CD14-positive monocyte (primary cell): ENCODE measurements around the gene SIRPD. TPM values are rescaled to one million over a fixed set of nuclear protein-coding genes. Genes with fewer than 3 reads are reported as not detected.
A peak's percentile ranks its signal among the peaks of the same experiment; 100 is the strongest.

Source experiments
- DNase-seq, 3 donors: peaks; one replicate each; pipeline ENCODE4 v3.0.0-alpha.2; 2011 to 2022
- H2AFZ ChIP-seq: 2 replicates; pipeline ENCODE4 v1.6.0; 2012; ENCODE audit warnings: mild to moderate bottlenecking, low read depth, low read length, inconsistent platforms; ENCODE audit not compliant: insufficient read depth, poor library complexity, severe bottlenecking
- H3K27ac ChIP-seq, 2 donors: 1 replicate in 1 of 2; 2 replicates in 1 of 2; pipeline ENCODE4 v1.5.1; 2012 to 2013; ENCODE audit warnings: low read length in 2 of 2, control low read depth in 1 of 2, inconsistent platforms in 1 of 2, low read depth in 1 of 2, mild to moderate bottlenecking in 1 of 2
- H3K27me3 ChIP-seq, 2 donors: one replicate each; pipeline versions ENCODE4 v1.6.0 to v1.6.1; 2011 to 2013; ENCODE audit warnings: low read length in 2 of 2; ENCODE audit not compliant: control insufficient read depth in 2 of 2, insufficient read depth in 2 of 2
- H3K36me3 ChIP-seq, 2 donors: replicated peaks in 1 of 2; 1 replicate in 1 of 2; 2 replicates in 1 of 2; pipeline versions ENCODE4 v1.5.1 to v1.6.1; 2012 to 2013; ENCODE audit warnings: low read length in 2 of 2, control low read depth in 1 of 2, inconsistent platforms in 1 of 2, mild to moderate bottlenecking in 1 of 2; ENCODE audit not compliant: insufficient read depth in 2 of 2, control insufficient read depth in 1 of 2
- H3K4me1 ChIP-seq, 2 donors: 1 replicate in 1 of 2; 2 replicates in 1 of 2; pipeline versions ENCODE4 v1.5.1 to v1.6.1; 2012 to 2013; ENCODE audit warnings: low read length in 2 of 2, control low read depth in 1 of 2, inconsistent platforms in 1 of 2, mild to moderate bottlenecking in 1 of 2, moderate library complexity in 1 of 2; ENCODE audit not compliant: insufficient read depth in 2 of 2, control insufficient read depth in 1 of 2
- H3K4me2 ChIP-seq: replicated peaks from 2 replicates; pipeline ENCODE3; 2012; ENCODE audit warnings: low read length, moderate library complexity, mild to moderate bottlenecking; ENCODE audit not compliant: poor library complexity, severe bottlenecking; ENCODE audit errors: extremely low read depth
- H3K4me3 ChIP-seq, 3 experiments: fragments of 200-600 bp in 1 of 3; sonication (generic) in 1 of 3; replicated peaks in 1 of 3; 1 replicate in 2 of 3; 2 replicates in 1 of 3; pipeline ENCODE4 v1.5.1; 2011 to 2013; ENCODE audit warnings: low read length in 3 of 3, mild to moderate bottlenecking in 3 of 3, control low read depth in 2 of 3, low read depth in 2 of 3, inconsistent platforms in 1 of 3, moderate library complexity in 1 of 3
- H3K79me2 ChIP-seq: 2 replicates; pipeline ENCODE4 v1.6.0; 2012; ENCODE audit warnings: mild to moderate bottlenecking, control low read depth, inconsistent platforms, low read length, moderate library complexity; ENCODE audit not compliant: insufficient read depth
- H3K9ac ChIP-seq: 2 replicates; pipeline ENCODE4 v1.6.0; 2017; ENCODE audit warnings: low read length, mild to moderate bottlenecking; ENCODE audit not compliant: insufficient read depth, poor library complexity, severe bottlenecking
- H3K9me3 ChIP-seq, 2 donors: replicated peaks in 1 of 2; 1 replicate in 1 of 2; 2 replicates in 1 of 2; pipeline versions ENCODE4 v1.5.1 to v1.6.1; 2012 to 2013; ENCODE audit warnings: low read length in 2 of 2, control low read depth in 1 of 2; ENCODE audit not compliant: control insufficient read depth in 1 of 2, insufficient read depth in 1 of 2
- H4K20me1 ChIP-seq: 2 replicates; pipeline ENCODE4 v1.6.0; 2012; ENCODE audit warnings: mild to moderate bottlenecking, low read length, control low read depth, moderate library complexity; ENCODE audit not compliant: insufficient read depth
- H3K27ac Mint-ChIP-seq, 7 donors: one replicate each; pipeline ENCODE4 v1.8.0; 2020; ENCODE audit warnings: mild to moderate bottlenecking in 7 of 7, mixed read lengths in 7 of 7, moderate library complexity in 6 of 7, inconsistent platforms in 2 of 7
- H3K27me3 Mint-ChIP-seq, 3 donors: one replicate each; pipeline ENCODE4 v1.8.0; 2021 to 2022; ENCODE audit warnings: low read depth in 3 of 3, mild to moderate bottlenecking in 3 of 3, mixed read lengths in 3 of 3, moderate library complexity in 3 of 3, inconsistent platforms in 1 of 3
- H3K36me3 Mint-ChIP-seq, 2 donors: one replicate each; pipeline ENCODE4 v1.8.0; 2020; ENCODE audit warnings: mixed read lengths in 2 of 2, inconsistent platforms in 1 of 2, mild to moderate bottlenecking in 1 of 2
- H3K4me1 Mint-ChIP-seq: one replicate; pipeline ENCODE4 v1.8.0; 2020; ENCODE audit warnings: mild to moderate bottlenecking, mixed read lengths
- H3K4me3 Mint-ChIP-seq, 2 donors: one replicate each; pipeline ENCODE4 v1.8.0; 2020; ENCODE audit warnings: mild to moderate bottlenecking in 2 of 2, mixed read lengths in 2 of 2, moderate library complexity in 1 of 2
- H3K9me3 Mint-ChIP-seq, 7 donors: one replicate each; pipeline ENCODE4 v1.8.0; 2020 to 2022; ENCODE audit warnings: mixed read lengths in 7 of 7, mild to moderate bottlenecking in 6 of 7, moderate library complexity in 6 of 7, inconsistent platforms in 2 of 7
- WGBS: methylation state at CpG from one replicate; pipeline ENCODE4 v1.1.5; 2013; ENCODE audit warnings: missing lambda C conversion rate; ENCODE audit not compliant: insufficient coverage; 5-methylcytosine and 5-hydroxymethylcytosine counted together
- intact Hi-C, 2 donors: fragments of 100-400 bp; cut with micrococcal nuclease; formaldehyde crosslinking; loops; one replicate each; pipeline versions ENCODE4 v1.15.0 to v1.15.1; 2023
- polyA plus RNA-seq, 3 donors: library from polyadenylated mRNA; depleted of rRNA in 1 of 3; unstranded in 2 of 3; stranded (reverse) in 1 of 3; fragments of 300-500 nt in 2 of 3; fragments of >200 nt in 1 of 3; fragmentation: Illumina TruSeq in 2 of 3; gene quantifications; 1 replicate in 2 of 3; 2 replicates in 1 of 3; pipeline ENCODE4 v1.2.3, GENCODE V29; 2012 to 2021
- TF ChIP-seq, protein P1 (sequence below): fragments of 200-600 bp; IDR thresholded peaks from one replicate; pipeline ENCODE4 v1.8.0; 2022; ENCODE audit warnings: antibody characterized with exemption, mild to moderate bottlenecking

The SIRPD gene
- polyA plus RNA-seq, 3 donors: 3.9 to 13.0 (median 12.0) TPM

DNA sequence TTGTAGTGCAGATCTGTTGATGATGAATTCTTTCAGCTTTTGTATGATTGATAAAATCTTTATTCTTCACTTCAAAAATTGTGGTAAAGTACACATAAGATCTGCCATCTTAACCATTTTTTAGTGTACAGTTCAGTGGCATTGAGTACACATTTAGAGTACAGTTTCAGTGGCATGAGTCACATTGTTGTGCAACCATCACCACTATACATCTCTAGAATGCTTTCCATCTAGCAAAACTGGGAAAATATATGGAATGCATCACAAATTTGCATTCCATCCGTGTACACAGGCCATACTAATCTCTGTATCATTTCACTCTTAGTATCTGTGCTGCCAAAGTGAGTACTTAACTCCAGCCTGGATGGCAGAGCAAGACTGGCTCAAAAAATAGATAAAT is 28.7 kb downstream of the SIRPD start:
- no peak overlapping the region for H3K27ac ChIP-seq
- TF ChIP-seq, protein P1, sequence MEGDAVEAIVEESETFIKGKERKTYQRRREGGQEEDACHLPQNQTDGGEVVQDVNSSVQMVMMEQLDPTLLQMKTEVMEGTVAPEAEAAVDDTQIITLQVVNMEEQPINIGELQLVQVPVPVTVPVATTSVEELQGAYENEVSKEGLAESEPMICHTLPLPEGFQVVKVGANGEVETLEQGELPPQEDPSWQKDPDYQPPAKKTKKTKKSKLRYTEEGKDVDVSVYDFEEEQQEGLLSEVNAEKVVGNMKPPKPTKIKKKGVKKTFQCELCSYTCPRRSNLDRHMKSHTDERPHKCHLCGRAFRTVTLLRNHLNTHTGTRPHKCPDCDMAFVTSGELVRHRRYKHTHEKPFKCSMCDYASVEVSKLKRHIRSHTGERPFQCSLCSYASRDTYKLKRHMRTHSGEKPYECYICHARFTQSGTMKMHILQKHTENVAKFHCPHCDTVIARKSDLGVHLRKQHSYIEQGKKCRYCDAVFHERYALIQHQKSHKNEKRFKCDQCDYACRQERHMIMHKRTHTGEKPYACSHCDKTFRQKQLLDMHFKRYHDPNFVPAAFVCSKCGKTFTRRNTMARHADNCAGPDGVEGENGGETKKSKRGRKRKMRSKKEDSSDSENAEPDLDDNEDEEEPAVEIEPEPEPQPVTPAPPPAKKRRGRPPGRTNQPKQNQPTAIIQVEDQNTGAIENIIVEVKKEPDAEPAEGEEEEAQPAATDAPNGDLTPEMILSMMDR: no peak
- no peak overlapping the region for H3K4me2 ChIP-seq
- no peak overlapping the region for H3K4me3 Mint-ChIP-seq
- WGBS: no CpG with 5 or more reads among the region's 1 CpG
- H3K9ac ChIP-seq: no peak overlapping the region
- intact Hi-C loops: no loop called here
- peaks cover 17% of the 10 kb centered on the region for H3K79me2 ChIP-seq
- no peaks in the 10 kb centered on the region for H3K27me3 Mint-ChIP-seq
- no peaks in the 10 kb centered on the region for H3K27me3 ChIP-seq
- peaks cover 42% of the 10 kb centered on the region for H3K4me1 Mint-ChIP-seq
- no peak overlapping the region for H2AFZ ChIP-seq
- H3K36me3 ChIP-seq: no peaks in the 10 kb centered on the region
- DNase-seq: peak in 2 of 3 donors; percentile 59 to 63
- H3K27ac Mint-ChIP-seq: peak overlapping the region in 2 of 7 donors; percentile 20 to 23
- no peaks in the 10 kb centered on the region for H4K20me1 ChIP-seq
- peaks cover 0 to 7% (median 2%) of the 10 kb centered on the region in 7 donors for H3K9me3 Mint-ChIP-seq
- H3K4me3 ChIP-seq: no peak overlapping the region
- peaks cover 7 to 24% of the 10 kb centered on the region in 2 donors for H3K36me3 Mint-ChIP-seq
- peaks cover 22 to 34% of the 10 kb centered on the region in 2 donors for H3K4me1 ChIP-seq
- H3K9me3 ChIP-seq: no peaks in the 10 kb centered on the region

DNA sequence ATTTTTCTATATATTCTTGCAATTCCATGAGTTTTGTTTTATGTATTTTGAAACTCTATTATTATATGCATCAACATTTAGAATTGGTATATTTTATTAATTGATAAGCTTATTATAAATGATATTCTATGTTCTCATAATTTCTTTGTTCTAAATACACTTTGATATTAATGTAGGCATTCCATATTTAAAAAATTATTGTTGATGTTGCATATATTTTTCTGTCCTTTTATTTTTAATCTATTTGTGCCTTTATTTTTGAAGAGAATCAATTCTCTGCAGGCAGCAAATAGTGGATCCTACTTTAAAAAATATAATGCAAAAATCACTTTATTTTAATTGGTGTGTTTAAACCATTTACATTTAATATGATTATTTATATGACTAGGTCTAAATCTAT is 29.6 kb downstream of the SIRPD start:
- no peaks in the 10 kb centered on the region for H3K27me3 Mint-ChIP-seq
- no peak overlapping the region for H3K27ac Mint-ChIP-seq
- H3K79me2 ChIP-seq: peaks cover 8% of the 10 kb centered on the region
- H3K9me3 Mint-ChIP-seq: peaks cover 0 to 6% (median 2%) of the 10 kb centered on the region in 7 donors
- no peak overlapping the region for H3K27ac ChIP-seq
- H3K4me2 ChIP-seq: no peak overlapping the region
- H3K36me3 Mint-ChIP-seq: peaks cover 3 to 18% of the 10 kb centered on the region in 2 donors
- H3K4me3 Mint-ChIP-seq: no peak overlapping the region
- no peak overlapping the region for H2AFZ ChIP-seq
- peaks cover 39% of the 10 kb centered on the region for H3K4me1 Mint-ChIP-seq
- no peak overlapping the region for H3K9ac ChIP-seq
- H4K20me1 ChIP-seq: no peaks in the 10 kb centered on the region
- H3K9me3 ChIP-seq: no peaks in the 10 kb centered on the region
- H3K36me3 ChIP-seq: no peaks in the 10 kb centered on the region
- no peaks in the 10 kb centered on the region for H3K27me3 ChIP-seq
- DNase-seq: no peak
- intact Hi-C loops: no loop called here
- TF ChIP-seq, protein P1: no peak
- no peak overlapping the region for H3K4me3 ChIP-seq
- peaks cover 13 to 25% of the 10 kb centered on the region in 2 donors for H3K4me1 ChIP-seq
